NCI-H69 (cell line): Measurements from ENCODE around the gene GREM2.

ENCODE experiments used
- DNase-seq: peaks from one replicate; lab custom pipeline; 2025; lab: John Stamatoyannopoulos, UW

GREM2 gene

DNA sequence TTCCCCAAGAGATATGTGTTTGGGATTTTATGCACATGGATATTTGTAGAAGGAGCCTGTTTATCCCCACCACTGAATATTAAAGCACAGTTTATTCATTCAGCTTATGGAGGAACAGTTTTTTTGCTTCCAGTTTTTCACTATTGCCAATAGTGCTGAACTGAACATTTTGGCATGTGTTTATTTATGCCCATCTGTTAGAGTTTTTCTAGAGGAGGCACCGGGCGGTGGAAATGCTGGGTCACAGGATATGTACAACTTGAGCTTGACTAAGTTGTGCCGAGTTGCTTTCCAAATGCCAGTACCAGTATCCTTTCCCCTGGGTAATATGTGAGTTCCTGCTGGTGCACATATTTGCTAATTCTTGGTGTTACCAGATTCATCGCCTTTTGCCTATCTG lies 111.3 kb downstream of the GREM2 start:
- DNase-seq = no peak

DNA sequence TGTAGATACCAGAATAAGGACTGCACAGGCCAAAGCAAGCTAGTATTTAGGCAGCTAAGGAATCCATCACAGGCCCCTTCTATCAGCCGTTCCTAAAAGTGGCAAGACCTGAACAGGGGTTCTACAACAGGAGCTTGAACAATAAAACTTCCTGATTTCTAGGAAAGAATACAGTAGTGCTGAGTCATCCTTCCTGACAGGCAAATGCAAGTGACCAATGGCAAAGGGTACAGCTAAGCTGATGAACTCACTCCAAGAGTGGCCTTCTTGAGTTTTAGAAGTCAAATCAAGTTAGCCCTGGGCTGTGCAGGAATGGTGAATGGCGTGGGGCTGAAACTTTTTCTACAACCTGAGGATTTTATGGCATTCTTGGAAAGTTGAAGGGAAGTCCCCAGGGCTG lies 112.9 kb downstream of the GREM2 start:
- DNase-seq = no peak

DNA sequence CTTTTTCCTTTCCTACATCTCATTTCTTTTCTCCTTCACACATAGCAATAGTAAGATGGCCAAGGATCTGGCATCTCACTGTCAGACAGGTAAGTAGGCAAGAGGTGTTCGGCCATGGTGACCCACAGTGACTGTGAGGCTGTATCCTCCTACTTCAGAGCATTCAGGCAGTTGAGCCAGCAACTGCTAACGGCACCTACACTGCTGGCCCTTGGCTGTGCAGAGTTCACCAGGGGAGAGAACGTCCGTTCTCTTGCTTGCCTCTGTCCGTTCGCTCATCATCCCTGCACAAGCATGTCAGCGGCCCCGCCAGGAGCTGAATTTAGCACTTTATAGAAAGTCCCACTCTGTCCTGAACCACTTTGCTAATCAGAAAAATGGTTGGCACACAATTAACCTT lies 113.6 kb downstream of the GREM2 start:
- DNase-seq = no peak

DNA sequence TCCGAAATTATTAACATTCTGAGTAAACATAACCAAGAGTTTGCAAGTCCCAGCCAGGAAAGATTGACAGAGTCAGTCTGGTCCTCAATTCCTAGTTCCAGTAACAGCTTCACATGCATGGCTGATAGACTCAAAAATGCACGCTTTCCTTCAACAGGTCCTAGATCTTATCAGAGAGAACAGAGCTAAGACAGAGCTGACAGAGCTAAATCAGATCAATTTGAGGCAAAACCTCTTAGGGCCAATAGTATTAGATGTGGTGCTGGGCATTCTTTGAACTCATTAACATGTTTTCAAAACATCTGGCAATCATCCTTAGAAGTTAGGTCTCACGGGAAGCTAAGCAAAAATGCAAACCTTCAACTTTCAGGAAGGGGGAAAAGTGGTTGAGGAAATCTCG lies 114.0 kb downstream of the GREM2 start:
- DNase-seq = no peak

DNA sequence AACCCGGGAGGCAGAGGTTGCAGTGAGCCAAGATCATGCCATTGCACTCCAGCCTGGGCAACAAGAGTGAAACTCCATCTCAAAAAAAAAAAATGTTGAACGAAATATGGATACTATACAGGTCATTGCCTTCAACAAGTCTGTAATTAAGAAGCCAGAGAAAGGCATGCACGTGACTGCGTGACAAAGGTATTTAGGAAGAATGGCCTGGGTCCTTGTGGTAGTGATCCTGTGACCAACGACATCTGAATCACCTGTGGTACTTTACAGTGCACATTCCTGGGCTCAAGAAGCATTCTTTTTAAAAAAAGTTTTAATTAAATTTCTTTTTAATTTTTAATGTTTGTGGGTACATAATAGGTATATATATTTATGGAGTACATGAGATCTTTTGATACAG lies 115.0 kb downstream of the GREM2 start:
- DNase-seq = no peak

DNA sequence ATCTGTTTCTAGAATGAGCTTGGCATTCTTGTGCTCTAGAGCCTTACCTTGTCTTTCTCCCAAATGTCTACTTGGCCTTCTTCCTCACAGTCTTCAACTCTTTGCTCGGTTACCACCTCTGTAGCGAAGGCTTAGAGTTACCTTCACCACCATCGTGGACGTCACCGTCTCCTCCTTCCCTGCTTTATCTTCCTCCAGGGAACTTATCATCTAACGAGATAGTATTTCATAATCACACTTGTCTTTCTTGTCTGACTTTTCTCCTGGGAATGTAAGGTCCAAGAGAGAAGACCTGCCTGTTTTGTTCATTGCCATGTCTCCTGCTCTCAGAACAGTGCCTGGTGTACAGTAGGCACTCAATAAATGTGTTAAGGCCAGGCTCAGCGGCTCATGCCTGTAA lies 115.6 kb downstream of the GREM2 start:
- no peak for DNase-seq

DNA sequence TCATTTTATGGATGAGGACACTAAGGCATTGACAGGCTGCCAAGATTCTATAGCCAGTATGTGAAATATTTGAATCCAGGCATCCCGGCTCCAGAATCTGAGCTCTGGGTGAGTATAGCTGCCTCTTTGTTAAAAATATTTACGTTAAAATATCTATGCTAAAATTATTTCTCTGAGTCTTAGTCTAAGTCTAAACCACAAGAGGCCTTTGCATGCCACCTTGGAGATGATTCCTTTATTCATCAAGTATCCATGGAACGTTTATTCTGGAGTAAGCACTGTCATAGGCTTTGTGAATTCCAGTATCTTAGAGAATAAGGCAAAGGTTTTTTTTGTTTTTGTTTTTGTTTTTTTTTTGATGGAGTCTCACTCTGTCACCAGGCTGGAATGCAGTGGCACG lies 116.4 kb downstream of the GREM2 start:
- no peak for DNase-seq

DNA sequence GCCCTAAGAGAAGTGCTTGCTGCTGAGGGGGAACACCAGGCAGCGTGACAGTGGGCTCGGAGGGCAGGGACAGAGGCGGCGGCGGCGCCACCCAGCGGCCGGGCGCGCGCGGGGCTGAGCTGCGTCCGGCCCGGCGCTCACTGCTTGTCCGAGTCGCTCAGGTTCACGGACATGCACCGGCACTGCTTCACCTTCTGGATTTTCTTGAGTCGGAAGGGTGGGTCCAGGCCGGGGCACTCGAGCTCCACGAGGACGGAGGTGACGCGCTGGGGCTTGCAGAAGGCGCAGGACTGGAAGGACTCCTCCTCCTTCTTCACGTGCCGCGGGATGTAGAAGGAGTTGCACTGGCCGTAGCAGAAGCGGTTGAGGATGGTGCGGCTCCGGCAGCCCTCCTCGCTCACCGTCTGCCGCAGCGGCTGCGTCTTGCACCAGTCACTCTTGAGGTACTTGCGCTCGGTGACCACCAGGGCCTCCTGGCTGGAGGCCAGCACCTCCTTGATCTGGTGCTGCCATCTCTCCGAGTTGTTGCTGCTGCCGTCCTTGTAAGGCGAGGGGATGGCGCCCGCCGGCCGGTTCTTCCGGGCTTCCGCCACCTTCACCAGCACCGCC lies 119.0 kb downstream of the GREM2 start:
- no peak for DNase-seq

DNA sequence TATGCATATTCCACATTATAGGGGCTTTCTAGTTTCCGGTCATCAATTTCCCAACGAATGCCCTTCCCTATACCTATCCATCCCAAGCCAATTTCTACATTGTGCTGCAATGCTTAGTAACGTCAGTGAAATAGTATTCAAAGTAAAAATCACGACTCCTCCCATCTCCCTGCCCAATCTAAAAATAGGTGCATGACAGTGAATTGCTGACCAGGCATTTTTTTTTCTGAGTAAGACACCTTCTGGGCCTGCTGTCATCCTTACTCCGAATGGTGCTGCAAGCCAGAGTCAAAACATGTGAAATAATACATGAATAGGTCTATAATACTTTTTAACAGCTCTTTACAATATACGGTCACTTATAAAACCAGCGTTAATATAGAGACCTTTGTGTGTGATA lies 120.2 kb downstream of the GREM2 start:
- no peak for DNase-seq

DNA sequence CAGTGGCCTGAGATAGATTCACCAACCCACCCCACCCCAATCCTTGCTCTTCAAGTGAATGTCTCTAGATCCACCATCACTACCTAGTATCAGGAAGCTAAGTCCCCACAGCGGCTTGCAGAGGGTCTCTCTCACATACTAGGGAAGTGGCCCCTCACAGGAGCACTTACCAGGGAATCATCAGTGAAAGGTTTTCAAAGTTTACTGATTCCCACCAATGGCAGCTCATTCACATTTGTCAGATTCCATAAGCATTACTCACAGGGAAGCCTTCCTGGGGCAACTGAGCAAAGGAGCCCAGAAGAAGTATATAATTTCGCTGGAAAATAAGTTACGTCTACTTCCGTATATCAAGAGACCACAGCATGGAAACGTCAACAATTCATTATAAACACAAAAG lies 120.8 kb downstream of the GREM2 start:
- peak; percentile 62 for DNase-seq

DNA sequence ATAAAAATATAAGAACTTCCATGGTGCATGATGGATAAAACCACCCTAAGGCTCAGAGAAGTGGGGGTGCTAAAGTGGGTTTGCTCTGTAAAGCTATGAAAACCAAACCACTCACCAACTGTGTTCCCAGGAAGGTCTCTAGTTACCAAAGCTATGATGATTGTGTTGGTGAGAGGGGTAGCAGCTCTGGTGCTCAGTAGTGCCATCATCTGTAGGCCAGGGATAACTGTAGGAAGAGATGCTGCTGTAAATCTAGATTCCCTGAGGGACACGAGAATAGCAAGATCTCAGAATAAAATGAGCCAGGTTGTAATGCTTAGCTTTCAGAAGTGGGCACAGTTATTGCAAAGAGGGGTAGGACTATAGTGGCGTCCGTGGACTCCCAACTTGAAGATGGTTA lies 124.5 kb downstream of the GREM2 start:
- peak; percentile 14 for DNase-seq

DNA sequence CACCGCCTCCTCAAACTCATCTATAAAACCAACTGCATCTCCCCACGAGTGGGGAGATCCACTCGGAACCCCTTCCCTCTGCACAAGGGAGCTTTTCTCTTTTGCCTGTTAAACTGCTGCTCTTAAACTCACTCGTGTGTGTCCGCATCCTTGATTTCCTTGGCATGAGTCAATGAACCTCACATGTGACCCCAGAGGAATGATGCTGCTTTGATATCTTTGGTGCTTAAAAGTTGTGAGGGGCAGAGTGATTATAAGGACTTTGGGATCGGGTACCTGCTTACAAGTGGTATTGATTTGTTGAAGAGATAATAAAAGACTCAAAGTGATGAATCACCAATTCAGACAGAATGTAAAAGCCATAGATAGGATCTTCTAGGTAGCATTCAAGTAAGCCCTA lies 125.3 kb downstream of the GREM2 start:
- no peak for DNase-seq

DNA sequence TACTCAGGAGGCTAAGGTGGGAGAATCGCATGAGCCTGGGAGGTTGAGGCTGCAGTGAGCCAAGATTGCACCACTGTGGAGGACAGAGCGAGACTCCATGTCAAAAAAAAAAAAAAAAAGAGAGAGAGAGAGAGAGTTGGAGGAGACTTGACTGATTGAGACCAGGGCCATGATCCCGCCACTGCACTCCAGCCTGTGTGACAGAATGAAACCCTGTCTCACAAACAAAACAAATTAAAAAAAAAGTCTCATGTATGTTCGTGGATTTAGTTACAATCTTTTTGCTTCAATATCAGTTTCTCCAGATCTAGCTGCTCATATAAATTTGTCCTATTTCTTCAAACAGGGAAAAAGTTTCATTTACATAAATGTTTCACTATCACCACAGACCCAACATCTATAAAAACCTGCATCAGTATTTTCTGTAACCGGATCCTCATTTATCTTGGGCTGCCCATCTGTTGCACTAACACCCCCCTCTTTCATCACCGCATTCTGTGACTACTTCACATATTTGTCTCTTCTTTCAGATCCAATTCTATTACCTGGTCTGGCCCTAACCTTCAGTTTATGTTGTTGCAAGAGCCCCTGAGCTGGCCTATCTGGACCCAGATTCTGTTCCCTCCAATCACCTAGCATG lies 127.0 kb downstream of the GREM2 start:
- peak; percentile 36 for DNase-seq

DNA sequence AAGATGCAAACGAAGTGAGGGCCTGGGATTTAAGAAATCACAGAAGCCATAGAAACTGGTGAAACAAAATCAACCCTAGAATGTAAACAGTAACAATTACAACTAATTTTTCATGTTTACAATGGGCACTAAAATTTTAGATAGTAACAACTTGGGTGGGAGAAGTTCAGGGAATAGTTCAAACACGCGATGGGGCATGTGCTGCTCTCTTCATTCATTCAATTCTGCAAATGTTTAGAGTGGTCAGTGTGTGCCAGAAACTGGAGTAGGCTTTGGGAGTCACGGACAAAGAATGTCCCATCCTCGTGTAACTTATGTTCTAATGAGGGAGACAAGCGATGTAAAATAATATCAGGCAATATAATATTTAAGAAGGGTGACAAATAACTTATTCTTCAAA lies 133.4 kb downstream of the GREM2 start:
- no peak for DNase-seq

DNA sequence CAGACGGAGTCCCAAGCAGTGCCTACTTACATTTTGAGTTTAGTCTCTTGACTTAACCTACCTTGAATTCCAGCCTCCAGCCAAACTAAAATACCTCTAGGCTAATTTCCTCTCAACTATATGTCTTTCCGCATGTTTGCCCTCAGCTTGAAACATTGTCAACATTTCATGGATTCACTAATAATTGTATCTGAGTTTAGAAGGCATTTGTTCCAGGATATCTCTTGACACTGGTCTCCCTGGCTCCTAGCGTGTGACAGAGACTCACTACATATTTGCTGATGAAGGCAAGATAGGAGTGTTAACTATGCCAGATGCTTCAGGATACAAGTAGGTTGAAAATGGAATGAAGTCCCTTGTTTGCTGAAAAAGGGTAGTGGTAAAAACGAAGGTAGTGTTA lies 136.1 kb downstream of the GREM2 start:
- DNase-seq = no peak

DNA sequence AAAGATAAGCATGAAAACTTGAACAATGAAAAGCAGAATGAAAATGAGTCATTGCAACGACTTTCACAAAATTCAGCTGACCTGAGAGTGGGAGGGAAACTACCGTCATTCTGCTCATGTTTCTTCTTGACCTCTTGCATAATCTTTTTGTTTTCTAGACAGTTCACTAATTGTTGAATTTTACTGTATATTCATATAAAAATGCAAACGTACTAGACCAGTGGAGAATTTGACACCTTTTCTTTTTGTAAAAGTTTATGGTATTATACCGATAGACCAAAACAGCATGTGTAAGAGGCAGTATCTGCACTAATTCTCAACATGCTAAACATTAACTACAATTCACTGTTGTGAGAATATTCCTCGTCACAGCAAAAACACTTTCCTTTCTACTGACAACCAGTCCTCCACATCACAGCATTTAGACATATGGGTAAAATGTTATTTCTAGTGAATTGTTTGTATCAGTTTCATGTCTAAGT lies 137.8 kb downstream of the GREM2 start:
- no peak for DNase-seq

DNA sequence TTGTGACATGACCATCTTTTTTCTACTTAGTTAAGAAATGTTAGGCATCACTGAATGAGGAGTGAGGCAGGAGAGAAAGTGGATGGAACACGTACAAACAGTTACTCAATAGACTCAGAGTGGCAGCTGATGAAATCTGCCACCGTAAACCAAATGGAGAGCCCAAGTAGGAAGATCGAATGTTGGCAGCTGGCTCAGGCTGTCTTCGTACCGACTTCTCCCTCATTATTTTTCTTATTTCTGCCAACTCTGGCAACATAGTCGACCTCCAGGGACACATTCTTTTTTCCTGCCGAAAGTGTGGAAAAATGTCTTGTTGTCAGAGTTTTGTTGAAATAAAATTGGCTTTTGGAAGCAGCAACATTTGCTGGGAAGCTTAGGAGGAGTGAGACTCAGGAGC lies 143.3 kb downstream of the GREM2 start:
- no peak for DNase-seq

DNA sequence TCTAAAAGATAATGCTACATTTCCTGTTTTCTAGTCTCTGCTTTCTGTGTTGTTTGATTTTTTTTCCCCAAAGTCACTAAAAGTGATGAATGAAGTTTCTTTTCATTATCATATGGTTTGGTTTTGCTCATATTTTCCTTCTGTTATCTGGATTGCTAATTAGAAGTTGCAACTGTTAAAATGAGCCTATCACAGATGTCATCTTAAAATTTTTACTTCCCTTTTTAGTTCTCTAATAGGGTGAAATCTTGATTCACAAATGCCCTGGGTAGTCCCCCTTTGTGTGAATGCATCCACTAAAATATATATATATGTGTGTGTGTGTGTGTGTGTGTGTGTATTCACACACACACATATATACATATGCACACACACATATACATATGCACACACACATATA lies 144.1 kb downstream of the GREM2 start:
- no peak for DNase-seq

DNA sequence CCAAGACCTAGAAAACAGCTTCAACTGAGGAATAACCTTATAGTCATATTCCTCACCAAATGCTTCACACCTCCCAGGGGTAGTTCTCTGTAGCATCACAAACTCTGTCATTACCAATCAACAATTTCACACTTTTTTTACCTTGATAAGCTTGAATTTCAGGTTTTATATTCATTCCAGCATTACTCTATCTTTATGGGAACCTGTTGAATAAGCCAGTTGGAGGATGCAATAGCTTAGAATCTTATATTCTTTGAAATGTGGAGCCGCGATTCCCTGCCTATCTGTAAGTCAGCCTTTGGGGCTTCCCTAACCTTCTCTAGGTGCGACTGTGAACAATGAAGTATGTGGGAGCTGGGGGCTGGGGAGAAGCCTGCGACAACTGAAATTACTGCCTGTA lies 145.4 kb downstream of the GREM2 start:
- DNase-seq = no peak

DNA sequence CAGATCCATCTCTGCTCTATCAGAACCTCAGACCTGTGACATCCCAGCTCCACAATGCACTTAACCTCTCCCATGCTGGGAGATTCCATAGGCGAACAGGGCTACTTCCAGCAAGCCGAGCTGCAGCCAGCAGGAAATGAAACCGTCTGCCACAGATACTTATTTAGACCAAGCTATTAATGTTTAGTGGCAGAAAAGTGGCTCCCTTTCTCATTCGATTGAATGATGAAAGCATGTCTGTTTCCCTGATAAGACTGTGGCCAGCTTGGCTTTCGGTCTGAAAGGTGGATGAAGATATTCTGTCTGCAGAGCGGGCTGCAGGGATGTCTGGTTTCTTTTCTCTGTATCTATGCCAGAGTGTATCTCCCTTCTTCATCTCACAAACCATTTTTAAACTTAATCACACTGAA lies 146.4 kb downstream of the GREM2 start:
- DNase-seq = no peak

DNA sequence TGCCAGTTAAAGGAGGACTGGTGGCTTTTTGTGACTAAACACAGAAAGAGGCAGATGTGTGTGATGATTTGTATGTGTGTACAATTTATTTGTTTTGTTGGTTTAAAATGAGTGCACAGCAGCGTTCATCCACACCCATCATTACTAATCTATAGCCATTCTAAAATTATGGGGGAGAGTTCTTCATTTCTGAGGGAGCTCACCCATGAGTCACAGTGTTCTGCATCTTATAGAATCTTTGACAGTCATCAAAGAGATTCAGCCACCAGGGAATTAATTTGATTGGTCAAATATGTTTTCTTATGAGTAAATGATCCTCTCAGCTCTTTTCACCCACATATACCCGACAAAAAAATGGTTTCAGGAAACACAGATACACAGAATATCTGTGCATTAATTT lies 147.9 kb downstream of the GREM2 start:
- DNase-seq = peak; percentile 27

DNA sequence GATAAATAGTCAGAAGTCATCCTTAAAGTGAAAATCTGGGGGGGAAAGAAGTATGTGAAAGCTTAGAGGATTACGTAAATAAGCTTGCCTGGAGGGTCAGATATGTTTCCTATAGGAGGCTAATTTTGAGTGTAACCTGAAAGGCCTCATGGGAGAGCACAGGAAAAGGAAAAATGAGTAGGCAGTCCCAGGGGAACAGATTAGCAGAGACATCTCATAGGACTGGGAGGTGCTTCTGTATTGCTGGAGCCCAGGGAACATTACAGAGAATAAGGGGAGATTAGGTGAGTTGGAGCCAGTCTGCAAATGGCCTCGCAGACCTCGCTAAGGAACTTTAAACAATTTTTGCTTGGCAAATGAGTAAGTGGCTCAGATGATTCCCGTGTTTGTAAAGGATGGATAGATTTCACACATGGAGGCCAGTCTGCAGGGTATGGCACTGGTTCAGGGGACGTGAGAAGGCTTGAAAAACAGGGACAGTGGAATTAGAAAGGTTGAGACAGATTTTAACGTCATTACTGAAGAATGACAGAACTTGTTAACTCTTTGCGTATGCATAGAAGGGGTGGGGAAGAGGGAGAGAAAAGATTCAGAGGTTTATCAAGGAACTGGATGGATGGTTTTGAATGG lies 149.1 kb downstream of the GREM2 start:
- DNase-seq = peak; percentile 43

DNA sequence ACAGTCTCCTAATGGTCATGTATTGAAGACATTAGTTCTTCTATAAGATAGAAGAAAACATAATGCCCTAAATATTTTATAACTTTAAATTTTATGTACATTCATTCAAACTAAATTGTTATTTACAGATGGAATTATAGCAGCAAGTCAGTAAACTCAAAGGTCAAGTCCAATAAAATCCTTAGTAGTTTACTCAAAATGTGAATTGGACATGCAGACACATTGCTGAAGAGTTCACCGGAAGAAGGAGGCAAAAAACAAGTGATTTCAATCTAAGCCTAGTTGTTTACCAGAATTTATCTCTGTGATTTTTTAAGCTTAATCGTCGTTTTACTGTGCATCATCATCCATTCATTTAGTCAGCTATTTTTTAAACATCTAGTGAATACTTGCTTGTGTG lies 149.7 kb downstream of the GREM2 start:
- no peak for DNase-seq

DNA sequence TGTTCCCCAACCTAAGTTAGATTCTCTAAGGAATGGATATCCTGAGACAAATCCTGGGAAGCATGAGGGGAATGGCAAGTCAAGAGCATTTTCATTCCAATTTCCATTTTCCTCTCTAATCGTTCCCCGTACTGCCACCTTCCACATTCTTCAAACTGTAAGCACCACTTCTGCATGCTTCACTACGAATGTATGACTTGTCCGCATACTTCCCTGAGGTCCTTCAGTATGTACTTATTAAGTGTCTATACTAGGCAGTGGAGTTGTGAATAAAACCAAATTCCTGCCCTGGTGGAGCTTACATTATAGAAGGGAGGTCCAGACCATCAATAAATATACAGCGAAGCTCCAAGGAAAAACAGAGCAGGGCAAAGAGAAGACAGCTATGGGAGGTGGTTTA lies 154.8 kb downstream of the GREM2 start:
- DNase-seq = no peak
